ENCODE measurements around the gene MYH3.

- no peak for TF ChIP-seq CTCF (IDR thresholded peaks at IDR 0.05; ENCODE audit: poor library complexity)
- TF ChIP-seq EZH2phosphoT487 (IDR thresholded peaks at IDR 0.05; ENCODE audit: low read depth, severe bottlenecking, unreplicated experiment): no peak
Observed at GRCh38 chr17:10653987-10654386, 3.1 kb downstream of the MYH3 start.

Measured in hepatocyte (in vitro differentiated cells).